Pancreas (tissue), 10 donors: ENCODE measurements around the gene HNF1B. TPM values are rescaled to one million over a fixed set of nuclear protein-coding genes. Genes with fewer than 3 reads are reported as not detected.

Experiments used
- ATAC-seq, 4 donors: fragments of 200-7000 bp; cut with Tn5 transposase; one replicate each; pipeline versions ENCODE4 v1.8.0 to v1.9.1; 2020; ENCODE audit warnings: mild to moderate bottlenecking in 4 of 4, moderate library complexity in 4 of 4
- DNase-seq, 6 donors: peaks; one replicate each; pipeline ENCODE4 v3.0.0-alpha.2; 2020
- FAIRE-seq: peaks from 2 replicates; lab custom pipeline; 2012; peaks lifted over from hg19 to GRCh38; lab: Jason Lieb, UNC
- H3K27ac ChIP-seq, 4 donors: fragments of 200-600 bp; sonication (generic); 1 replicate in 3 of 4; 2 replicates in 1 of 4; pipeline versions ENCODE4 v1.5.0 to v1.8.0; 2020
- H3K27me3 ChIP-seq, 4 donors: fragments of 200-600 bp; one replicate each; pipeline ENCODE4 v1.8.0; 2021
- H3K36me3 ChIP-seq, 3 donors: fragments of 200-600 bp; sonication (generic) in 1 of 3; one replicate each; pipeline versions ENCODE4 v1.5.0 to v1.8.0; 2020 to 2021
- H3K4me1 ChIP-seq, 3 donors: fragments of 200-600 bp; one replicate each; pipeline ENCODE4 v1.8.0; 2021
- H3K4me3 ChIP-seq, 4 donors: fragments of 200-600 bp; sonication (generic) in 2 of 4; one replicate each; pipeline versions ENCODE4 v1.5.0 to v1.8.0; 2020 to 2021
- H3K9me3 ChIP-seq, 4 donors: fragments of 200-600 bp; one replicate each; pipeline ENCODE4 v1.8.0; 2021
- CTCF ChIP-seq, 4 donors: fragments of 200-600 bp; sonication (generic) in 3 of 4; IDR thresholded peaks; one replicate each; pipeline versions ENCODE4 v1.5.0 to v1.8.0; 2021; ENCODE audit warnings: antibody characterized with exemption in 4 of 4
- WGBS, 2 donors: extraction: QIAGEN DNeasy Blood & Tissue Kit; methylation state at CpG; one replicate each; pipeline ENCODE4 v1.1.7; 2013; 5-methylcytosine and 5-hydroxymethylcytosine counted together
- intact Hi-C, 3 donors: fragments of 100-400 bp; cut with DNase I; formaldehyde crosslinking; loops; one replicate each; pipeline versions ENCODE4 v1.11.1 to v1.14.2; 2022
- polyA plus RNA-seq, 2 donors: library from polyadenylated mRNA; stranded (reverse); fragments of 200-250 nt; gene quantifications; one replicate each; pipeline ENCODE4 v1.2.3, GENCODE V29; 2013
- total RNA-seq, 6 donors: library from RNA; stranded (reverse); fragmentation: NEBNext Ultra II Directional in 4 of 6; extraction: Animal tissue kit (Norgen Biotek cat#: 25700) in 4 of 6; gene quantifications; one replicate each; pipeline versions ENCODE4 v1.2.1 to v1.2.4, GENCODE V29; 2021 to 2023
- donor health status: healthy with polysubstance abuse.
- donor health status: DM: no; HTN: no; CAD: no; lungs with moderate emphysema.
- donor health status: DM: no; HTN: no; CAD: no.
- donor health status: control.
- donor health status: control.
- donor health status: Bipolar disorder and iron deficiency.
- donor health status: DM: yes; HTN: yes; CAD: no.
- donor health status: DM: no; HTN: no; CAD: no.
- donor health status: DM: no; HTN: no; CAD: no.
- donor health status: DM: yes; HTN: yes; CAD: no.

Gene HNF1B
- total and polyA plus RNA-seq, 8 donors = 24.9 to 50.5 (median 33.6) TPM

DNA sequence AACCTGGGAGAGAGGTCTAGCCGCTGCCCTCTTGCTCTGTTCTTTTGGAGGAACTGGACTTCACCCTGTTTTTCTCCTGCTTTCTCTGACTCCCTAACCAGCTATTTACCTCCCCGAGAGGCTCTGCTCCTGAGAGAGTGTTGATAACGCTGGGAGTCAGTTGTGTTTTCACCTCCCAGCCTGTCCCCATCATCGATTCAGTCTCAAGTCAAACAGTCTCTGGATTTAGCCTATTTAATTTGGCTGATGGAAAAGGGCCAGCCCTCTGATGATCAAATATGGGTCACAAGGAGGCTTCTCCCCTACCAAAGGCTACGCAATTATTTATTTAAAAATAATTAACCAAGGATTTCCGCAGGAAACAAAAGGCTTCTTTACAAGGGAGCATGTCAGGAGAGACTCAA is 31.8 kb downstream of the HNF1B start:
- ATAC-seq (peak; percentile 17 to 38 (median 20)), DNase-seq (peak in 3 of 6 donors; percentile 61 to 80 (median 69)), FAIRE-seq (no peak)
- Histone ChIP-seq H3K36me3 (no peaks in the 10 kb centered on the region), H3K27me3 (no peaks in the 10 kb centered on the region), H3K4me3 (no peak overlapping the region), H3K9me3 (no peaks in the 10 kb centered on the region), H3K27ac (peak overlapping the region; percentile 68 to 92 (median 84)), H3K4me1 (peaks cover 75 to 83% (median 80%) of the 10 kb centered on the region in 3 donors)
- intact Hi-C loops = no loop called here
- no peak for TF ChIP-seq CTCF (IDR thresholded peaks at IDR 0.05)
- 11 to 13% methylated on average over 6 of the region's 6 CpGs for WGBS, 2 donors

DNA sequence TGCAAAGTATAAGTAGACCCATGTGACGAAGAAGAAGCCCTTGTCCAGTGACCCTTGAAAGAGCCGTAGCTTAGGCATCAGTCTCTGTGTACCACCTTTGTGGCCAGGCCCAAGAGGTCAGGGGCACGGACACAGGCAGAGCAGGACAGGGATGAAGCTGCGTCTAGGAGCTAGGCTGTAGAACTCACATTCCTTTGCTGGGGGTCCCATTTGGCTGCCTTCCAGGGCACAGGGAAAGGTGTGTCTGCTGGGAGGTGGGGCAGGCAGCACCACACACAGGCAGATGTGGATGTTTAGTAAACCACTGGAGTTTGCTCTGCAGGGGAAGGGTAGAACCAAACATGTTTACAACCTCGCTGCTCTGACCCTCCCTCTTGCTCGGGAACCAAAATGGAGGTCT is 33.7 kb downstream of the HNF1B start:
- ATAC-seq (no peak), DNase-seq (peak in 3 of 6 donors; percentile 54 to 78 (median 69)), FAIRE-seq (no peak)
- 77 to 81% methylated on average over 6 of the region's 6 CpGs for WGBS, 2 donors
- Histone ChIP-seq H3K27me3 (no peaks in the 10 kb centered on the region), H3K27ac (peak overlapping the region; percentile 68 to 92 (median 84)), H3K4me3 (no peak overlapping the region), H3K4me1 (peaks cover 71 to 84% (median 74%) of the 10 kb centered on the region in 3 donors), H3K36me3 (no peaks in the 10 kb centered on the region), H3K9me3 (no peaks in the 10 kb centered on the region)
- no peak for TF ChIP-seq CTCF (IDR thresholded peaks at IDR 0.05)
- intact Hi-C loops = no loop called here

DNA sequence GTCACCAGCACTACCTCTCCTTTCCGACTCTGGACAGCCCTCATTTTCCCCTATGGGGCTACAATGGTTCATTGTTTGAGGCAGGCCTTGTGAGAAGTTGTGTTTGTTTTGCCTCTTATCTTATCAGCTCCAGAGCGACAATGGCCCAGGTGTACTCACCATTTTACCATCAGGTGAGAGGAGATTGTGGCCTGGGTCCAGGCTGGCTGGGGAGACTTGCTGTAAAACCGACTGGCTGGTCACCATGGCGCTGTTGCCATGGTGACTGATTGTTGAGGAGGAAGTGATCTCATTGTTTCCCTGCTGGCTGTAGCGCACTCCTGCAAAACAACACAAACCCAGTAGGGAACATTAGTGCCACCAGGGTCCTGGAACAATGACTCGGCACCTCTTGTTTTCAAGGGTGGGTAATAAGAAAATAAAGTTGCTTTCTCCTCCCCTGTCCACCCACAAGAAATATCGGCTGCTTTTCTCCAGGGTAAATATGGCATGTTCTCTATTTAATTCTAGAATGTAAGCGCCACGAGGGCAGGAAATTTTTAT is 34.4 kb downstream of the HNF1B start:
- no peaks in the 10 kb centered on the region for H3K36me3 ChIP-seq
- peak overlapping the region; percentile 68 to 92 (median 84) for H3K27ac ChIP-seq
- no peak overlapping the region for H3K4me3 ChIP-seq
- TF ChIP-seq CTCF (IDR thresholded peaks at IDR 0.05) = peak in 3 of 4 donors; percentile 7 to 17 (median 8)
- no peaks in the 10 kb centered on the region for H3K9me3 ChIP-seq
- no peaks in the 10 kb centered on the region for H3K27me3 ChIP-seq
- FAIRE-seq (no peak), ATAC-seq (peak; percentile 72 to 81 (median 78)), DNase-seq (peak; percentile 89 to 100 (median 99))
- 15% methylated on average over 9 of the region's 9 CpGs for WGBS, 2 donors
- peaks cover 69 to 81% (median 71%) of the 10 kb centered on the region in 3 donors for H3K4me1 ChIP-seq
- intact Hi-C loops = no loop called here

DNA sequence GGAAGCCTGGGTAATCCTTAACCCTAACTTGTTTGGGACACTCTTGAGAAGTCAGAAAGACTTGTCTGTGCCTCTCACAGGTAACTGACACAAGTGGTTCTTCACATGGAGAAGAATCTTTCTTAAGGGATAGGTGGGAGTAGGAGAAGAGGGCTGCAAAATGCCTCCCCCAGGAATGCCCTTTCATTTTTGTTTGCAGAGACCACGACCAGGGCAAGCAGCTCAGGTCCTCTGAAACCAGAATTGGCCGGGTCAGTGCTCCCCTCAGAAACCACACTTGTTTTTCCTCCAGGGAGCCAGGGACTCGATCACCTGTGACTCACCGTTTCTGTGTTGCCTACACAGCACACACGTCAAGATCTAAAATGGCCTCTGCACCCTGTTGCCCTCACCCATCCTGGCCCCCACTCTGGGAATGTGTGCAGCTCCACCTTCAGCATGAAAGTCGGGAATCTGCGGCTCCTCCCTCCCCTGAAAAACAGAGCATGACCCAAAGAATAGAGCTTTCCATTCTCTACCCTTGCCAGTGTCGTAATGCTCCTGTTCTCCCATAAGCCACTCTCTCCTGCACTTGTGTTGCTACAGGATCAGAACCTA is 36.1 kb downstream of the HNF1B start:
- H3K4me3 ChIP-seq = no peak overlapping the region
- H3K27ac ChIP-seq = peak overlapping the region; percentile 68 to 87 (median 83)
- intact Hi-C loops = loop anchor here in 1 of 3 donors (10.0 kb wide), 1 partner anchor 56 kb away; no protein-coding TSS in a partner anchor
- ATAC-seq (peak; percentile 26 to 71 (median 42)), FAIRE-seq (no peak), DNase-seq (peak in 5 of 6 donors; percentile 59 to 77 (median 65))
- H3K9me3 ChIP-seq = no peaks in the 10 kb centered on the region
- H3K36me3 ChIP-seq = peaks cover 0 to 14% (median 0%) of the 10 kb centered on the region in 3 donors
- H3K4me1 ChIP-seq = peaks cover 59 to 65% (median 60%) of the 10 kb centered on the region in 3 donors
- TF ChIP-seq CTCF (IDR thresholded peaks at IDR 0.05) = no peak
- WGBS, 2 donors = 19 to 25% methylated on average over 8 of the region's 8 CpGs
- H3K27me3 ChIP-seq = no peaks in the 10 kb centered on the region
